GM18508 (cell line): ENCODE data around the gene ATN1.

ENCODE experiments used
- ATAC-seq: cut with Tn5 transposase; IDR thresholded peaks from one replicate; pipeline ENCODE4 v1.9.1; 2021; ENCODE audit warnings: moderate number of reproducible peaks; ENCODE audit not compliant: insufficient read depth, unreplicated experiment

ATN1 gene

GRCh38 chr12:6956021-6956727 is 28.4 kb downstream of the ATN1 start:
- no peak for ATAC-seq

DNA sequence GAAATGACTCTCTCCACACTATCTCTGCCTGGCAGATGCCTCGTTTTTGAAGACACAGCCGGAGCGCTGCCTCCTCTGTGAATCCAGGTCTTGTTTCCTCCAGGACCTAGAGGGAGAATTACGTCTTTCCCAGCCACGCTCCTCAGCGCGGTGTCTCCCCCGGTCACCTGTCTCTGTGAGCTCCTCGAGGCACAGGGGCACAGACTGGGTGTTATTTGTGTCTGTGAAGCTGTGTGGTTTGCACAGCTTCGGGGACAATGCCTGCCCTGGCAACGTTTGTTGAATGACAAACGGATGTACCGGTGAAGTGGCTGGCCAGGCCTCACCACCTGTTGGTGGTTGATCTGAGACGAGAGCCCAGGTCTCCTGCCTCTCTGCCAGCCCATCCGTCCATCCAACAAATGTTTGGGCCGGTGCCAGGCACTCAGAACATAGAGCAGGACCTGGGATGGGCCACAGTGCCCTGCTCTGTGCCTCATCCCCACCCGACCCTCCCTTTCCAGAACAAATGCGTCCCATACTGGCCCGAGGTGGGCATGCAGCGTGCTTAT is 29.5 kb downstream of the ATN1 start:
- no peak for ATAC-seq

DNA sequence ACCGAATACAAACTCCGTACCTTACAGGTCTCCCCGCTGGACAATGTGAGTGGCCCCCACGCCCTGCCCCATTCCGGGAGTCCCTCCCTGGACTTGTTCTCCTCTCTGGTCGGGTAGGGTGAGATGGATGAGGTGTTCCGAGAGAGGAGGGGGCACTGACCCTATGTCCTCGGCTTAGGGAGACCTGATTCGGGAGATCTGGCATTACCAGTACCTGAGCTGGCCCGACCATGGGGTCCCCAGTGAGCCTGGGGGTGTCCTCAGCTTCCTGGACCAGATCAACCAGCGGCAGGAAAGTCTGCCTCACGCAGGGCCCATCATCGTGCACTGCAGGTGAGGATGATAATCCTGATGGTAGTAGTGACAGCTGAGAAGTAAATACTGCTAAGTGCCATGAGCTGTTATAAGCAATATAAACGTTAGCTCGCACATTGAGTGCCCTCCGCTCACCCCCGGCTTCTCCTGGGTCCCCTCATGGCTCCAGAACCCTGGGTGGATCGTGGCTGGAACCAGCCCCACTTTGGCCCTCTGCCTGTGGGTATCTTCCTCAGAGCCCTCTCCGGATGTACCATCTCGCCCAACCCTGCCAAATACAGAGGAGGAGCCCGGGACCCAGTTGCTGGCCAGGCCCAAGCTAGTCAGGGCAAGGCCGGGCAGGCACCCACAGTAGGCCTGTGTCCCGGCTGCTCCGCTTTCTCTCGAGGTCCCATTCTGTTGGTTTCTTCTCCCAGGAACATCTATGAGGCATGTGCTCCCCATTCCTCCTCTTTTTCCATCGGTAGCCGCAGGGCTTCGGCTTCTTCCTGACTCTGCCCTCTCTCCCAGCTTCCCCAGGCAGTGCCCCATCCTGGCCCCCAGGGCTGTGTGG is 30.2 kb downstream of the ATN1 start:
- no peak for ATAC-seq

GRCh38 chr12:6958609-6959057 is 30.9 kb downstream of the ATN1 start:
- ATAC-seq, result no peak

DNA sequence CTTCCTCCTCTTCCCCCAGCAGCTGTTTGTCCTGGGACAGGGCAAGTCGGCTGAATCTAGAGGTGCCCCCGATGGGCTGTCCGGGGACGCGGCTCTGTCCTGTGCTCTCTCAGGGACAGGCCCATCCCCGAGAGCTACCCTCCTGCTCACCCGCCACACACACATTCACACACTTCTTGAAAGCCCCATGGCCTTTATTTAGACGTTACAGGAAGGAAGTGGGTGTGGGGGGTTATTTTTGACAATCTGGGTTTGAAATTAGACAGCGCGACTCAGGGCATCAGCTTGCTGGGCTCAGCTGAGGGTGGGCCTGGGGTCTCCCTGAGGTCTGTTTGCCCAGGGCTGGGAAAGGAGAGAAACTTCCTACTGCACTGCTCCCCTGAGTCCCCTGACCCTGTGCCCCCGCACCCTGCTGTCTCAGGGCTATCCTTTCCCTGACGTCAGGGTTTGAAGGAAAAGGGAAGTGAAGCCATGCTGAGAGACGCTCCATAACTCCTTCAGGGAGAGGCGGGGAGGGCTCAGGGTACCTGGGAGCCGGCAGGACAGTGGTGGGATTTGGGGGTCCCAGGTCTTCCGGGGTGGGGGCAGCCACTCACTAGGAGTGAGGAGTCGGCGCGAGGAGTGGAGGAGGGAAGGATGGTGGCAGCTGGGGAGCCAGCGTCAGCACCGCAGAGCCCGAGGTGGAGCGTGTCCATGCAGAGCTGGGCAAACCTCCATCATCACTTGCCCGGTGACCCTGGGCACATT is 31.5 kb downstream of the ATN1 start:
- peak; percentile 33 for ATAC-seq

DNA sequence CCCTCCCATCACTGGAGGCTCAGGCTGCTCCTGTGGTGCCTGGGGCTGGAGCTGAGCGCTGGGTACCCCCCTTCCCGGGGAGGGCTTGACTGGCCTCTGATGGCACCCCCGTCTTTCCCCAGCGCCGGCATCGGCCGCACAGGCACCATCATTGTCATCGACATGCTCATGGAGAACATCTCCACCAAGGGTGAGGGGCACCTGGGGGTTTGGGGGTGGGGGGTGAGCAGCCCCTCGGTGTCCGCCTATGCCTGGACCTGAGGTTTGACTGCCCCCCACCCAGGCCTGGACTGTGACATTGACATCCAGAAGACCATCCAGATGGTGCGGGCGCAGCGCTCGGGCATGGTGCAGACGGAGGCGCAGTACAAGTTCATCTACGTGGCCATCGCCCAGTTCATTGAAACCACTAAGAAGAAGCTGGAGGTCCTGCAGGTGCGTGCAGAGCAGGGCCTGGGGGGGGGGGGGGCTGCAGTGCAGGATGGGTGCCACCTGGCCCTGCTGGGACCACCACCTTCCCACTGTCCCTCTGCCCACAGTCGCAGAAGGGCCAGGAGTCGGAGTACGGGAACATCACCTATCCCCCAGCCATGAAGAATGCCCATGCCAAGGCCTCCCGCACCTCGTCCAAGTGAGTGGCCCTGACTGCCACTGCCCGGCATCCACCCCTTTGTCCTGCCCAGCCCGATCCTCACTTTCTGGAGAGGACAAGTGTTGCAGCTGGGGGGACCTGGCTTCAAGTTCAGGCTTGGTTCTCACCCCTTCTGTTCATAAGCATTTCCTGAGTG is 32.2 kb downstream of the ATN1 start:
- ATAC-seq, result no peak

- no peak for ATAC-seq
These were observed 33.0 kb downstream of the ATN1 start for GRCh38 chr12:6960593-6961277.

DNA sequence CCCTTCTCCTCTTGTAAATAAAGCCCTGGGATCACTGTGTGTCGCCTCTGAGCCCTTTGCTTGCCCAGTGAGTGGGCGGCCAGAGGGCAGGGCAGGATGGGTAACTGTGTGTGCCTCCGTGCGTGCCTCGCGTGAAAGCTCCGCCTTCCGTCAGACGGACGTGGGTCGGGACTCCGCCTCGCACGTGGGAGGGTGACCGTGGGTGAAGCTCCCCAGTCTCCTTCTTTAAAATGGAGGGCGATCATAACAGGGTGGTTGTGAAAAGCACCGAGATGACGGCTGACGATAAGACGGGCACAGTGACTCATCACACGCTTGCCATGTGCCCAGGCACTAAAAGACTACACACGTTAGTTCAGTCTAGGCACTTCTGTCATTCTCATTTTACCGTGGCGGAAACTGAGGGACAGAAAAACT is 33.5 kb downstream of the ATN1 start:
- ATAC-seq, result no peak

GRCh38 chr12:6961695-6962284 is 34.0 kb downstream of the ATN1 start:
- ATAC-seq, result no peak

DNA sequence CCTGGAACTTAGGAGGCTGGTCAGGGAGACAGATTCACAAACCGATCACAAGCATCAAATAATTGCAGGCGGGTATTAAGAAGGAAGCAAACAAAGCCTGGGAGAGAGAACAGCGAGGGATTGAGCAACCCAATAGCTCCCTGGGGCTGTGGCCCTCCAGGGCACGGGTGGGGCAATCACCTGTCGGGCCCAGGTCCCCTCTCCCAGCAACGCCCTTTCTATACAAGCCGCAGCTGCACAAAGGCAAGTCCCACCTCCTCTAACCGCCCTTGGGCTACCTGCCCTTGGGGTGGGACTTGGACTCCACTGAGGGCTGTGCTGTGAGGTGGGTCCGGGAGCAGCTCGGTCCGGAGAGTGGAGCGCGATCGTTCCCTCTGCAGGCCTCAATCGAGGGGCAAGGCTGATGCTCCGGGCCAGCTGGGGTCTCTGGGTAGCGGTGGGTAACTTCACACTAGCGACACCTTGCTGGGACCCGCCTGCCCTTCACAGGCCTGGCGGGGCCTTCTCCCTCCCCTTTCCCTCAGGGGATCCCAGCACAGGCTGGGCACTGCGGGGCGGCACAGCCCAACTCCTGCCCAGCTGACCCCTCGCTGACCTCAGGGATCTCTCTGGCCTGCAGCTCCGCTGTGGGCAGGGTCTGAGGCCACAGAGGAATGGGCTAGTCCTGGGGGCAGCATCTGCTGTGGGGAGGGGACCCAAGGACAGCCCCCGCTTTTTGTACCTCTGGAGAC is 34.7 kb downstream of the ATN1 start:
- ATAC-seq, result no peak

DNA sequence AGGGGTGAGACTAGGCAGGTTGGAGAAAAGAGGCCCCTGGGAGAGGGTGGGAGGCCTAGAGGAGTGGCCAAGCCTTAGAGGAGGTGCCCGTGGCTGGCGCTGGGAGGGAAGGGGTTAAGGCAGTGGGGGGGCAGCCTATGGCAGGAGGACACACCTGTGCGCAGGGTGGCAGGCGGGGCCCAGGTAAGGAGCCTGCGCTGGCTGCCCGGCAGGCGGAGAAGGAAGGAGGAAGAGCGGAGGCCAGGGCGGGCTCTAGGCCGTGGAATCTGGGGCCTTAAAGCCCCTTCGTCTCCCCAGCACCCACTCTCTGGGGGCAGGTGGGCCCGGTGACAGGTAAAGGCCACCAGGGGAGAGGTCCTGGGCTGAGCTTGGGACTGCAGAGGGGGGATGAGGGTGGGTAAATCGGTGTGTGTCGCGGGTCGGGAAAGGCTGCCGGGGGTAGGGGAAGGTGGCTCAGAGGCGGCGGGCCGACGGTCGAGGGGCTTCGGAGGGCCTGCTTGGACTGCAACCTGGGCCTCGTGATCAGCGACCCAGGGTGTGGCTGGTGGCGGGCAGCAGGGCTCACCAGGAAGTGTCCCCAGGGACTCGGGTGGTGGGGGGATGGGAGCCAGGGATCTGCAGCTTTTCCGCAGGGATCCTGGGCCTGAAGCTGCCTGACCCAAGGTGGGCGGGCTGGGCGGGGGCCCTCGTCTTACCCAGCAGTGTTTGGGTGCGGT is 35.4 kb downstream of the ATN1 start:
- ATAC-seq, result no peak

DNA sequence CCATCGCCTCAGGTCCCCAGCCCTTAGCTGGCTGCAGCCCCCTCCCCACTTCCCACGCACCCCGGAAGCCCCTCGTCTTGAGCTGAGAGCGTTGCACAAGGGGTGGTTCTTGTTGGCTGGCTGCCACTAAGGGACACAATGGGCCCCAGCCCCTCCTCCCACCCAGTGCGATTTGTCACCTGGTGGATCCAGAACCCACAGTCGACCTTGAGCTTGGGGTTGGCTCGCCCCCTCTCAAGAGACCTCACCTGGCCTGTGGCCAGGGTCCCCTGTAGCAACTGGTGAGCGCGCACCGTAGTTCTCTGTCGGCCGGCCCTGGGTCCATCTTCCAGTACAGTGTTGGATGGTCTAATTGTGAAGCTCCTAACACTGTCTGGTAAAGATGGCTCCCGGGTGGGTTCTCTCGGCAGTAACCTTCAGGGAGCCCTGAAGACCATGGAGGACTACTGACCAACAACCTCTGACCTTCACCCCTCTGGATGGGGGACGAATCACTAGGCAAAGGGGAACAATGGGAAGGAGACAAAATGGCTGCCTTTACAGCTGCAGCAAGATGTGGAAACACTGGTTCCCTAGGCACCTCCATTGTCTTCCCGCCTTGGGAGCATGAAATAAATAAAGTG is 36.1 kb downstream of the ATN1 start:
- ATAC-seq, result no peak

DNA sequence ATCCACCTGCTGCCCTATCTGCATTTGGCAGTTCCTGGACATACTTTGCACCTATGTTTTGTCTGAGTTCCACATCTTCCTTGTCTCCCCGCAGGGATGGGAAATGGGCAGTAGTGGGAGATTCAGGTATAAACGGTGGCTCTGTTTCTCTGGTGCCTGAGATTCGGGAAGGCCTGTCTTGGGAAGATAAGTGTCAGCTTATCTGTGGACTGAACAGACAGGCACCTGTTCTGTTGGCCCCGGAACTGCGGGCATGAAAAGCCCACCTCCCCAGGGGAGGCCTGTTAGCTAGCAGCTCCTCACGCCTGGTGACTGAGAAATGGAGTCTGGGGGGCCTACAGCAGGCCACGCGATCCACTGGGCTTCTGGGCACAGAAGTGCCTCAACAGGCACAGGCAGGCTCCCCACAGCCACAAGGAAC is 36.9 kb downstream of the ATN1 start:
- ATAC-seq, result no peak

- ATAC-seq, result no peak
These were observed 37.4 kb downstream of the ATN1 start for GRCh38 chr12:6965026-6965661.

DNA sequence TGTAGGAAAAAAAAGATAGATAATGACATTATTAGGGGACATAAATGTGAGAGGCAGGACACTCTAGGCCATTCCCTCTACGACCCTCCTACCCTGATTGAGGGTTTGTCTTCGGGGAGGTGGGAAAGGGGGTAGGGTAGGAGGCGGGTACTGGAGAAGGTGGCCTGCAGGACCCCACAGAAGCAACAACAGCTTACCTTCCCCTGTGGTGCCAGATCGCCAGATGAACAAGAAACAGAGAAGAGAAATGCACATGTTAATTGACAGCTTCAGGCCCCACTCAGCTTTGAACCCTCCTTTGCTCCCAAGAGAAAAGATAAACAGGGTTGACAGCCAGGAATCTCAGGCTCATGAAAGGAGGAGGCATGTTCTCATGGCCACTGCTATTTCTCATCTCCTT is 38.0 kb downstream of the ATN1 start:
- ATAC-seq, result no peak

- no peak for ATAC-seq
These were observed 38.6 kb downstream of the ATN1 start for GRCh38 chr12:6966351-6966750.

- no peak for ATAC-seq
These were observed 39.9 kb downstream of the ATN1 start for GRCh38 chr12:6967651-6968100.
